Central memory CD4-positive, alpha-beta T cell (primary cell): ENCODE results near the gene TUT1.
"Not testable (repeated sequence)": the region's sequence is repeated elsewhere in the genome, so short reads cannot be mapped to it uniquely, and the experiment has no call there.

ENCODE experiments used
- DNase-seq: peaks from one replicate; pipeline ENCODE4 v3.0.0; 2022
- total RNA-seq, 3 experiments: gene quantifications; one replicate each; lab custom pipeline; 2026; lab: John Stamatoyannopoulos, UW

Gene TUT1
- total RNA-seq = 12.0 to 17.2 (median 12.3) reads per million in 3 experiments

- DNase-seq = peak; percentile 98
Measured at GRCh38 chr11:62591448-62592145, at the start of gene TUT1. TUT1 (minus strand) TSS chr11:62591523; CDS start chr11:62591485, 38 bp downstream.

- DNase-seq = no peak
Measured at GRCh38 chr11:62632492-62632891, 41.2 kb upstream of the TUT1 start.

GRCh38 chr11:62627713-62628112 lies 36.4 kb upstream of the TUT1 start:
- no peak for DNase-seq

- no peak for DNase-seq
Measured at GRCh38 chr11:62622476-62623089, 31.3 kb upstream of the TUT1 start.

GRCh38 chr11:62621567-62622470 lies 30.5 kb upstream of the TUT1 start, which contains the start of gene B3GAT3:
B3GAT3 (minus strand) TSS chr11:62621986; CDS start chr11:62621947, 39 bp downstream.
- peak; percentile 96 for DNase-seq

GRCh38 chr11:62621027-62621566 lies 29.8 kb upstream of the TUT1 start:
- DNase-seq = no peak

- not testable (repeated sequence) for DNase-seq
Measured at GRCh38 chr11:62616957-62617356, 25.6 kb upstream of the TUT1 start.

- no peak for DNase-seq
Measured at GRCh38 chr11:62615521-62615920, 24.2 kb upstream of the TUT1 start.

GRCh38 chr11:62614275-62614674 lies 23.0 kb upstream of the TUT1 start:
- no peak for DNase-seq

- no peak for DNase-seq
Measured at GRCh38 chr11:62613291-62613778, 22.0 kb upstream of the TUT1 start.

GRCh38 chr11:62612366-62613290 lies 21.3 kb upstream of the TUT1 start, which contains the start of the genes EML3 and ROM1:
EML3 (minus strand) TSS chr11:62612775; CDS start chr11:62612457, 318 bp downstream.
ROM1 (plus strand) TSS chr11:62613257; CDS start chr11:62613282, 25 bp downstream.
- peak; percentile 82 for DNase-seq

- no peak for DNase-seq
Measured at GRCh38 chr11:62611705-62612365, 20.5 kb upstream of the TUT1 start.

- no peak for DNase-seq
Measured at GRCh38 chr11:62610814-62611704, 19.7 kb upstream of the TUT1 start.

GRCh38 chr11:62610403-62610802 lies 19.1 kb upstream of the TUT1 start:
- DNase-seq = no peak

GRCh38 chr11:62608776-62609175 lies 17.5 kb upstream of the TUT1 start:
- no peak for DNase-seq

- no peak for DNase-seq
Measured at GRCh38 chr11:62607714-62608113, 16.4 kb upstream of the TUT1 start.

GRCh38 chr11:62605902-62606301 lies 14.6 kb upstream of the TUT1 start:
- DNase-seq = no peak

- DNase-seq = no peak
Measured at GRCh38 chr11:62605467-62605866, 14.1 kb upstream of the TUT1 start.

GRCh38 chr11:62604460-62605120 lies 13.3 kb upstream of the TUT1 start:
- DNase-seq = no peak
